Neuron (in vitro differentiated cells): ENCODE data around the gene CADM3.

Experiments used
- H2AFZ ChIP-seq: one replicate; pipeline ENCODE4 v1.6.1; 2013; ENCODE audit warnings: low read depth, mild to moderate bottlenecking, inconsistent platforms, low read length, moderate library complexity
- H3K27me3 ChIP-seq: one replicate; pipeline ENCODE4 v1.6.1; 2013; ENCODE audit warnings: low read length; ENCODE audit not compliant: insufficient read depth
- H3K36me3 ChIP-seq: one replicate; pipeline ENCODE4 v1.6.1; 2013; ENCODE audit warnings: low read length; ENCODE audit not compliant: insufficient read depth
- H3K4me1 ChIP-seq: one replicate; pipeline ENCODE4 v1.6.1; 2013; ENCODE audit warnings: low read length; ENCODE audit not compliant: insufficient read depth
- H3K4me3 ChIP-seq: 2 replicates; pipeline ENCODE4 v1.5.1; 2013; ENCODE audit warnings: mild to moderate bottlenecking, low read length, moderate library complexity
- H3K9me3 ChIP-seq: one replicate; pipeline ENCODE4 v1.6.1; 2013; ENCODE audit warnings: low read length

Gene CADM3

GRCh38 chr1:159222075-159222865 lies 50.9 kb downstream of the CADM3 start:
- Histone ChIP-seq H3K4me3 (no peak overlapping the region), H3K4me1 (no peaks in the 10 kb centered on the region), H2AFZ (no peak overlapping the region), H3K36me3 (no peaks in the 10 kb centered on the region), H3K9me3 (no peaks in the 10 kb centered on the region), H3K27me3 (peaks cover 9% of the 10 kb centered on the region)

GRCh38 chr1:159223004-159223403 lies 51.6 kb downstream of the CADM3 start:
- H3K9me3 ChIP-seq: no peaks in the 10 kb centered on the region
- no peak overlapping the region for H2AFZ ChIP-seq
- H3K4me3 ChIP-seq: no peak overlapping the region
- H3K27me3 ChIP-seq: peaks cover 9% of the 10 kb centered on the region
- H3K4me1 ChIP-seq: no peaks in the 10 kb centered on the region
- no peaks in the 10 kb centered on the region for H3K36me3 ChIP-seq

GRCh38 chr1:159228554-159228953 lies 57.1 kb downstream of the CADM3 start:
- Histone ChIP-seq H3K4me1 (no peaks in the 10 kb centered on the region), H3K27me3 (peaks cover 3% of the 10 kb centered on the region)

GRCh38 chr1:159229260-159229885 lies 58.0 kb downstream of the CADM3 start:
- Histone ChIP-seq H3K27me3 (peaks cover 3% of the 10 kb centered on the region), H2AFZ (no peak overlapping the region), H3K4me3 (no peak overlapping the region), H3K4me1 (no peaks in the 10 kb centered on the region), H3K36me3 (no peaks in the 10 kb centered on the region), H3K9me3 (no peaks in the 10 kb centered on the region)

More at GRCh38 chr1:159228554-159228953, 57.1 kb downstream of the CADM3 start:
- Histone ChIP-seq H3K9me3 (no peaks in the 10 kb centered on the region), H3K36me3 (no peaks in the 10 kb centered on the region), H2AFZ (no peak overlapping the region), H3K4me3 (no peak overlapping the region)

GRCh38 chr1:159229896-159230295 lies 58.5 kb downstream of the CADM3 start:
- Histone ChIP-seq H3K36me3 (no peaks in the 10 kb centered on the region), H3K27me3 (peaks cover 3% of the 10 kb centered on the region), H3K9me3 (no peaks in the 10 kb centered on the region), H3K4me3 (no peak overlapping the region), H3K4me1 (no peaks in the 10 kb centered on the region), H2AFZ (no peak overlapping the region)

- H3K27me3 ChIP-seq: no peaks in the 10 kb centered on the region
- H3K9me3 ChIP-seq: no peaks in the 10 kb centered on the region
- no peaks in the 10 kb centered on the region for H3K4me1 ChIP-seq
- no peaks in the 10 kb centered on the region for H3K36me3 ChIP-seq
- H3K4me3 ChIP-seq: no peak overlapping the region
- no peak overlapping the region for H2AFZ ChIP-seq
Measured at GRCh38 chr1:159239551-159240220, 68.3 kb downstream of the CADM3 start.

GRCh38 chr1:159247266-159247665 lies 75.9 kb downstream of the CADM3 start:
- H3K4me3 ChIP-seq: no peak overlapping the region
- no peak overlapping the region for H2AFZ ChIP-seq
- H3K9me3 ChIP-seq: no peaks in the 10 kb centered on the region
- H3K27me3 ChIP-seq: no peaks in the 10 kb centered on the region
- no peaks in the 10 kb centered on the region for H3K36me3 ChIP-seq
- H3K4me1 ChIP-seq: no peaks in the 10 kb centered on the region

GRCh38 chr1:159248311-159248710 lies 76.9 kb downstream of the CADM3 start:
- Histone ChIP-seq H3K4me1 (no peaks in the 10 kb centered on the region), H3K4me3 (no peak overlapping the region), H2AFZ (no peak overlapping the region), H3K36me3 (no peaks in the 10 kb centered on the region), H3K27me3 (no peaks in the 10 kb centered on the region), H3K9me3 (no peaks in the 10 kb centered on the region)

GRCh38 chr1:159250638-159251216 lies 79.3 kb downstream of the CADM3 start:
- Histone ChIP-seq H3K36me3 (no peaks in the 10 kb centered on the region), H3K4me3 (no peak overlapping the region), H2AFZ (no peak overlapping the region), H3K4me1 (no peaks in the 10 kb centered on the region), H3K27me3 (no peaks in the 10 kb centered on the region), H3K9me3 (no peaks in the 10 kb centered on the region)
